A549 treated with AZD2906 at 1 μM for 4 hours (cell line): ENCODE data around the gene BRSK1. TPM values are rescaled to one million over a fixed set of nuclear protein-coding genes. Genes with fewer than 3 reads are reported as not detected.

Experiments
- total RNA-seq: library from RNA; stranded (reverse); fragments of 200-300 nt; extraction: Qiagen RNA extraction; gene quantifications from 5 replicates; pipeline ENCODE4 v1.2.3, GENCODE V29; 2022

Gene BRSK1
- total RNA-seq: 2.8 to 3.4 TPM (median 3.3 TPM) in 5 replicates

DNA sequence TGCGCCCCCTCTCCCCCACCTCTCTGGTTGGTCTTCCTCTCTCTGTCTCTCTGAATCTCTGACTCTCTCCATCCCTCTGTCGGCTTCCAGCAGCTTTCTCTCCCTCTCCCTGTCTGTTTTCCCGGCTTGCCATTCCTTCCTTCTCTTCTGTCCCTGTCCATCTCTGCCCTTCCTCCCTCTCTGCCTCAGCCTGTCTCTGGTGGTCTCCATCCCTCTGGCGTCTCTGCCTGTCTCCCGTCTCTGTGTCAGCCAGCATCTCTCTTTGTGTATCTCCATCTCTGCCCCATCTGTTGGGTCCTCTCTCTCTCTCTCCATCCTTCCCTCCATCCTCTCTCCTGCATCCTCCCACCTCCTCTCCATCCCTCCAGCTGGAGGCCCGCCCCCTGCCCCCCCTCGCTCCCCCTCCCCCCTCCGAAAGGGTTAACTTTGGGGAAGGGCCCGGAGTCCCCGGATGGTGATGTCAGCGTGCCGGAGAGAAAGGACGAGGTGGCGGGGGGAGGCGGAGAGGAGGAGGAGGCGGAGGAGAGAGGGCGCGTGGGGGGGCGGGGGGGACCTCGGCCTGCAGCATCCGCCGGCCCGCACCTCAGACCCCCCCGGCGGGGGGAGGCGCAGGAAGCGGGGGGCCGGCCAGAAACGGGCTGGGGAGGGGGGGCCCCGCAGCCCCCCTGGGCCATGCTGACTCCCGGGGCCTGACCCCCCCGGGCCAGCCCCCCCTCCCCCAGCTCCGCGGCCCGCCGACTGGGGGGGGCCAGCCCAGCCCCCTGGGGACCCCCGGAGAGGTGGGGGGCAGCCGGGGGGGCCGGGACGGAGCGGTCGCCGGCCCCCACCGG is at the start of gene BRSK1:
TSS of gene BRSK1 (plus strand) at position 450 of the 830 bp plus-strand sequence. CDS start 446 bp downstream, outside the sequence.

DNA sequence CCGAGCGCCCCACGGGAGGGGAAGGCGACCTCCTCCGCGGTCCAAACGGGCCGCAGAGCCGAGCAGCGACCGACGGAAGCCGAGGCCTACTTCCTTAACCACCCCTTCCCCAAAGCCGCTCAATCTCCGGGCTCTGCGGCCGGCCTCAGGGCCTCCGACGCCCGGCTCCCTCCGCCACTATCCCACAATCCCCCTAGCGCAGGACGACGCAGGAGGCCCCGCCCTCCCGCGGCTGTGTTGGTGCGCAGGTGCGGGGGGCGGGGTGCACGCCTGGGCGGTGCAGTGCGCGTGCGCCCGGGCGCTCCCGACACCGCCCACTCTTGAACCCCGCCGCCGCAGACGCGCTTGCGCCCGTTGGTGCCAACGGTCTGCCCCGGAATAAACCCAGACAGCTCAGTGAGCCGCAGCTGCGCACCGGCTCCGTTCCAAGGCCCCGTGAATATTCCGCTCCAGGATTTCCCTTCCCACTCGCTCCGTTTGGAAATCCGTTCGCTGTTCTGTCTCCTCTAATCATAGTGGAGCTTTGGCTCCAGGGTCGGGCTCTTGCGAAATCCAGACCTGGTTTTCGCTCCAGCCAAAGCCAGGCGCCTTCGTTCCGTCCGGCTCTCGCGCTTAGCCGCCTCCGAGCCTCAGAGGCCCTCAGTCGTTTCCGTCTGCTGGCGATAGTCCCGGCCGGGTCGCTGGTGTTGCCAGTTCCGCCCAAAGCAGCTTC is 24.8 kb upstream of the BRSK1 start, which contains the start of gene PPP6R1:
TSS of gene PPP6R1 (minus strand) at position 190 of the 712 bp plus-strand sequence. CDS start 11,914 bp downstream, outside the sequence.

DNA sequence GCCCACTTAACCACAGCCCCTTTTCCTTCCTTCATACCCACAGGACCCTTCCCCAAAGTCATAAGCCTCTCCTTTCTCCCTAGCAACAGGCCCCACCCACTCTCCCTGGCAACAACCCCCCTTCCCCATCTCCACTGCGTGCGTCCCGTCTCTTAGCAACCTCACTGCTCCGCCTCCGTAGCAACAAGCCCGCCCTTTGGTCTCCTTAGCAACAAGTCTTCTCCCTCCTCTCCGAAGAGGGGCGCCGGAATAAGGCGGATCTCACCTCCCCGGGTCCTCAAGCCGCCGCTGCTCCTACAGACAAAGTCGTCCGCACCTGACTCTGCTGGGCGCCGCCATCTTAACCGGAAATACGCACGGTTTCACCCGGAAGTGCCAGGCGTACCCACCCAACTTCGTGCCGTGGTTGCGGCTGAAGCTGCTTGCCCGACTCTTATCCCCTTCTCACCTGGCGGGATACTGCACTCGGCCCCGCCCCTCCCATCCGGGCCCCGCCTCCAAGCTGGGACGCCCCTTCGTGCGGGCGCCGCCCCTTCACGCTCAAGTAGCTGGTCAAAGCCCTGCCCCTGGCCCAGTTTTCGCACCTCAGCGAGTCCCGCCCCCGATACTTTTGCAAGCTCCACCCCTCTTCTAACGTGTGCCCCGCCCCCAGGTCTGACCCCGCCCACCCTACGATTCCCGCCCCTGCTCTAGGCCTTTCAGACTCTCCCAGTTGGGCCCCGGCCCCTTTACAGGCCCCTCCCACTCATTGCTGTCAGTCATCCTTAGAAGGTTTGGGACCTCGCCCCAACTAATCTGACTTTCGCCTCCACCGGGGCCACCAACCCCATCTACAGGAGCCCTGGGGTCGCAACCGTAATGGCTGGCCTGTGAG is 3.8 kb upstream of the BRSK1 start, which contains the start of gene HSPBP1:
TSS of gene HSPBP1 (minus strand) at position 341 of the 874 bp plus-strand sequence. CDS start 502 bp downstream, outside the sequence.

DNA sequence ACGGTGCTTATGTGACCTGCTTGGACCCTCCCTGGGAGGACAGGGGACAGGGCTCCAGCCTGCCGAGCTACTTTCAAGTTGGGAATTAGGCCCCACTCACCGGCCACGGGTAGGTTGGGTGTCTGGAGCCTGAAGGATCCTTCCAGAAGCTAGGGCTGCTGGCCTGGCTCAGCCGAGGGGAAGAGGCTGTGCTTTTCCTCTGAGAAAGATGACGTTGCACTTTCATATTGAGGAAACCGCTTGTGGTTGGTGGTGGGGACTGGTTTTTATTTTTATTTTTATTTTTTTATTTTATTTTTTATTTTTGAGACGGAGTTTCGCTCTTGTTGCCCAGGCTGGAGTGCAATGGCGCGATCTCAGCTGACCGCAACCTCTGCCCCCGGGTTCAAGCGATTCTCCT is 41.4 kb downstream of the BRSK1 start, which contains the start of gene TMEM150B:
TSS of gene TMEM150B (minus strand) at position 170 of the 400 bp plus-strand sequence. CDS start 4,305 bp downstream, outside the sequence.

DNA sequence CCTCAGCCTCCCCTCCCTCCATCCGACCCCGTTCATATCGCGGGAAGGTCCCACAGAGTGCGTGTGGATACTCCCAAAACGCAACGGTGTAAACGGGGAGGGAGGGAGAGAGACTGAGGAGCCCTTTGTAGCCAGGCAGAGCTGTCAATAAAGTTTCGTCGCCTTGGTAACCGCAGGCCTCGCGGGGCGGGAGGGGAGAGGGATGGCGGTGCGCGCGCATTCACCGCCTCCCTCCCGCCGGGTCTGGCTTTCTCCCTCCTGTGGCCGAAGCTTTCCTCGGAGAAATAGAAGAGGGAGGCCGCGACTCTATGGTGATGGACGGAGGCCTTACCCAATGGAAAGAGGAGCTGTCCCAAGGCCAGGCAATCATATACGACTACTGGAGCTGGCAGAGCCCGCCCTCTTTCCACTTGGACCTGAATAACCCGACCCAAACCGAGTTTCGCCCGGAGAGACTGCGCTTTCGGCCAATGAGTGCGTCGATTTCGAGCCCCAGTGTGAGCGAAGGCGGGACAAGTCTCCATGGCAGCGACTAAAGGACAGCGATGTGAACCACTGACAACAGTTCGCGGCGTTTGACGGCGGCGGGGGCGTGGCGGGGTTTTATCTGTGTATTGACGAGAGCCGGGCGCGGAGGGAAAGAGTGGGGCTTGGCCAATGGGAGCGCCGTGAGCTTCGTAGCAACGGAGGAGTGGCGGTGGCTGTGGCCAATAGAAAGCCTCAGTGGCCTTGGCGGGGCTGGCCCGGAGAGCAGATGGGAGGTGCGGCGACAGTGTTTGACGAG is 55.5 kb downstream of the BRSK1 start, which contains the start of gene KMT5C:
TSS of gene KMT5C (plus strand) at position 772 of the 784 bp plus-strand sequence. CDS start 2,061 bp downstream, outside the sequence.

DNA sequence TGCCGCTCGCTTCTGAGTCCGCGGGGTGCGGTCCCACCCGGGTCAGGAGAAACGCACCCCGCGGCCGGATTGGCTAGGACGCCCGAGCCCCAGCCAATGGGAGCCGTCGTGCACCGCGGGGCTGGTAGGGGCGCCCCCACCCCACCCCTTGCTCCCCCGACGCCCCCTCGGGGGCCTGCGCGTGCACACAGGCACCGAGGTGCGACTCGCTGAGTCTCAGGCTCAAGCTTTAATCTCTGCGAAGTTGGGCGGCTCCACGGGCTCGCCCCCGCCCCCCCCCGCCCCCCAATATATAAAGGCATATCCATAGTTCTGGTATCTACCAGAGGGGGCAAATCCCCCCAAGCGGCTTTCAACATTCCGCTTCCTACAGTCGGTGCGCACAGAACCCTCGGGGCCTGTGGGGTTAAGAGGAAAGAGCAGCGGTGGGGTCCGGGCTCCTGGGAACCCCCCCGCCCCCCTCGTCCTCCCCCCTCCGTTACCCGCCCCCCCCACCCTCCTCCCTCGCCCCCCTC is 71.0 kb downstream of the BRSK1 start, which contains the start of gene COX6B2:
TSS of gene COX6B2 (minus strand) at position 22 of the 515 bp plus-strand sequence. CDS start 198 bp downstream, outside the sequence.

Other genes starting within 250 kb of the BRSK1 start
- 0.04 to 0.23 TPM (median 0.07 TPM) in 5 replicates for gene GP6, start 245.7 kb upstream of the BRSK1 start, total RNA-seq
- gene RDH13, start 220.8 kb upstream of the BRSK1 start, total RNA-seq: 16.3 to 22.1 TPM (median 20.4 TPM) in 5 replicates
- 3.2 to 6.5 TPM (median 5.6 TPM) in 5 replicates for gene EPS8L1, start 208.1 kb upstream of the BRSK1 start, total RNA-seq
- 55.2 to 86.5 TPM (median 80.7 TPM) in 5 replicates for gene PPP1R12C, start 166.4 kb upstream of the BRSK1 start, total RNA-seq
- 108 to 151 TPM (median 139 TPM) in 5 replicates for gene TNNT1, start 134.8 kb upstream of the BRSK1 start, total RNA-seq
- gene TNNI3, start 126.3 kb upstream of the BRSK1 start, total RNA-seq: 5.9 to 8.2 TPM (median 7.5 TPM) in 5 replicates
- 4.6 to 5.9 TPM (median 5.4 TPM) in 5 replicates for gene DNAAF3, start 117.4 kb upstream of the BRSK1 start, total RNA-seq
- gene SYT5, start 103.7 kb upstream of the BRSK1 start, total RNA-seq: 1.9 to 5.0 TPM (median 3.5 TPM) in 5 replicates
- 2.8 to 4.5 TPM (median 3.7 TPM) in 5 replicates for gene PTPRH, start 74.5 kb upstream of the BRSK1 start, total RNA-seq
- gene TMEM86B, start 55.2 kb upstream of the BRSK1 start, total RNA-seq: 1.8 to 4.7 TPM (median 4.1 TPM) in 5 replicates
- gene PPP6R1, start 25.0 kb upstream of the BRSK1 start, total RNA-seq: 84.6 to 114 TPM (median 113 TPM) in 5 replicates
- gene HSPBP1, start 3.9 kb upstream of the BRSK1 start, total RNA-seq: 121 to 154 TPM (median 139 TPM) in 5 replicates
- gene TMEM150B, start 41.3 kb downstream of the BRSK1 start, total RNA-seq: not detected in 5 replicates
- 5.2 to 6.3 TPM (median 6.0 TPM) in 5 replicates for gene KMT5C, start 55.9 kb downstream of the BRSK1 start, total RNA-seq
- 0.61 to 1.1 TPM (median 0.83 TPM) in 5 replicates for gene COX6B2, start 70.7 kb downstream of the BRSK1 start, total RNA-seq
- gene GARIN5B, start 79.3 kb downstream of the BRSK1 start, total RNA-seq: 0.03 to 0.14 TPM (median 0.12 TPM) in 5 replicates
- 9.6 to 11.2 TPM (median 10.5 TPM) in 5 replicates for gene IL11, start 86.5 kb downstream of the BRSK1 start, total RNA-seq
- gene TMEM190, start 92.8 kb downstream of the BRSK1 start, total RNA-seq: 0.93 to 2.2 TPM (median 1.3 TPM) in 5 replicates
- 2.0 to 9.6 TPM (median 7.8 TPM) in 5 replicates for gene TMEM238, start 100.3 kb downstream of the BRSK1 start, total RNA-seq
- 2,614 to 2,914 TPM (median 2,802 TPM) in 5 replicates for gene RPL28, start 101.9 kb downstream of the BRSK1 start, total RNA-seq
- gene UBE2S, start 123.8 kb downstream of the BRSK1 start, total RNA-seq: 270 to 454 TPM (median 404 TPM) in 5 replicates
- gene SHISA7, start 159.3 kb downstream of the BRSK1 start, total RNA-seq: 0.01 TPM in 1 of 5 replicates, not detected in the others
- gene ISOC2, start 177.6 kb downstream of the BRSK1 start, total RNA-seq: 55.5 to 66.5 TPM (median 58.3 TPM) in 5 replicates
- not detected in 5 replicates for gene C19orf85, start 180.8 kb downstream of the BRSK1 start, total RNA-seq
- 5.1 to 10.1 TPM (median 7.8 TPM) in 5 replicates for gene ZNF628, start 192.6 kb downstream of the BRSK1 start, total RNA-seq
- 36.7 to 57.2 TPM (median 56.0 TPM) in 5 replicates for gene NAT14, start 201.2 kb downstream of the BRSK1 start, total RNA-seq
- 0.40 to 0.99 TPM (median 0.66 TPM) in 5 replicates for gene SSC5D, start 204.4 kb downstream of the BRSK1 start, total RNA-seq